RWPE2 (cell line): ENCODE results near the gene RHOG.

Experiments used
- ATAC-seq: fragments of 200-7000 bp; cut with Tn5 transposase; 3 replicates; pipeline ENCODE4 v1.9.1; 2021; ENCODE audit warnings: low read depth
- DNase-seq: peaks from one replicate; pipeline ENCODE4 v3.0.0-alpha.2; 2020; ENCODE audit warnings: low spot score
- H3K27ac ChIP-seq: fragments of 450-650 bp; 2 replicates; pipeline ENCODE4 v1.5.1; 2017; ENCODE audit warnings: mild to moderate bottlenecking; ENCODE audit not compliant: poor library complexity, severe bottlenecking
- H3K27me3 ChIP-seq: fragments of 250-450 bp; sonication (Bioruptor Pico); 2 replicates; pipeline ENCODE4 v1.5.1; 2021; ENCODE audit warnings: mild to moderate bottlenecking, moderate library complexity; ENCODE audit not compliant: insufficient read depth, poor library complexity, severe bottlenecking
- H3K36me3 ChIP-seq: fragments of 250-450 bp; sonication (Bioruptor Pico); 2 replicates; pipeline ENCODE4 v1.5.1; 2020; ENCODE audit warnings: low read depth, mild to moderate bottlenecking, moderate library complexity
- H3K4me1 ChIP-seq: fragments of 250-450 bp; sonication (Bioruptor Pico); 2 replicates; pipeline ENCODE4 v1.5.1; 2021; ENCODE audit warnings: mild to moderate bottlenecking, moderate library complexity; ENCODE audit not compliant: insufficient read depth, poor library complexity, severe bottlenecking
- H3K4me3 ChIP-seq: fragments of 250-450 bp; sonication (Bioruptor Pico); 2 replicates; pipeline ENCODE4 v1.5.1; 2021; ENCODE audit warnings: mild to moderate bottlenecking, moderate library complexity; ENCODE audit not compliant: severe bottlenecking
- H3K9me3 ChIP-seq: fragments of 250-450 bp; sonication (Bioruptor Pico); 2 replicates; pipeline ENCODE4 v1.5.1; 2021; ENCODE audit warnings: mild to moderate bottlenecking, moderate library complexity; ENCODE audit not compliant: severe bottlenecking
- TF ChIP-seq, protein P1 (sequence below): fragments of 450-650 bp; IDR thresholded peaks from one replicate; pipeline ENCODE4 v1.5.1; 2017; ENCODE audit warnings: mild to moderate bottlenecking, moderate library complexity; ENCODE audit not compliant: poor library complexity, severe bottlenecking

RHOG gene

DNA sequence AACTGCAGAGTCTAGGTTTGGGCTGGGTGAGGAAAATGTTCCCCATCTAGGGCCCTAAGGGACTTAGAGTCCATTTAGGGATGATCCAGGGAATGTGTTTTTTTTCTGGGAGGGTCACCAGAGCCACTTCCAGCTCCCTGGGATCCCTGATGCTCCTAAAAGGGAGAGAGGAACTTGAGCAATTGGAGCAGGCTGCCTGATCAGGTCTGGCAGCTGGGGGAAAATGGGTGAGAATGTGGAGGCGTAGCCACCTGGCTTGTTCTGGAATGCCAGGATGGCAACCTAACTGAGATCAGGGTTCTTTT is 31.2 kb downstream of the RHOG start:
- TF ChIP-seq, protein P1, sequence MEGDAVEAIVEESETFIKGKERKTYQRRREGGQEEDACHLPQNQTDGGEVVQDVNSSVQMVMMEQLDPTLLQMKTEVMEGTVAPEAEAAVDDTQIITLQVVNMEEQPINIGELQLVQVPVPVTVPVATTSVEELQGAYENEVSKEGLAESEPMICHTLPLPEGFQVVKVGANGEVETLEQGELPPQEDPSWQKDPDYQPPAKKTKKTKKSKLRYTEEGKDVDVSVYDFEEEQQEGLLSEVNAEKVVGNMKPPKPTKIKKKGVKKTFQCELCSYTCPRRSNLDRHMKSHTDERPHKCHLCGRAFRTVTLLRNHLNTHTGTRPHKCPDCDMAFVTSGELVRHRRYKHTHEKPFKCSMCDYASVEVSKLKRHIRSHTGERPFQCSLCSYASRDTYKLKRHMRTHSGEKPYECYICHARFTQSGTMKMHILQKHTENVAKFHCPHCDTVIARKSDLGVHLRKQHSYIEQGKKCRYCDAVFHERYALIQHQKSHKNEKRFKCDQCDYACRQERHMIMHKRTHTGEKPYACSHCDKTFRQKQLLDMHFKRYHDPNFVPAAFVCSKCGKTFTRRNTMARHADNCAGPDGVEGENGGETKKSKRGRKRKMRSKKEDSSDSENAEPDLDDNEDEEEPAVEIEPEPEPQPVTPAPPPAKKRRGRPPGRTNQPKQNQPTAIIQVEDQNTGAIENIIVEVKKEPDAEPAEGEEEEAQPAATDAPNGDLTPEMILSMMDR = no peak
- no peaks in the 10 kb centered on the region for H3K9me3 ChIP-seq
- no peak overlapping the region for H3K27ac ChIP-seq
- no peak overlapping the region for H3K4me3 ChIP-seq
- no peaks in the 10 kb centered on the region for H3K27me3 ChIP-seq
- peaks cover 2% of the 10 kb centered on the region for H3K4me1 ChIP-seq
- ATAC-seq (no peak), DNase-seq (no peak)
- H3K36me3 ChIP-seq = no peaks in the 10 kb centered on the region

DNA sequence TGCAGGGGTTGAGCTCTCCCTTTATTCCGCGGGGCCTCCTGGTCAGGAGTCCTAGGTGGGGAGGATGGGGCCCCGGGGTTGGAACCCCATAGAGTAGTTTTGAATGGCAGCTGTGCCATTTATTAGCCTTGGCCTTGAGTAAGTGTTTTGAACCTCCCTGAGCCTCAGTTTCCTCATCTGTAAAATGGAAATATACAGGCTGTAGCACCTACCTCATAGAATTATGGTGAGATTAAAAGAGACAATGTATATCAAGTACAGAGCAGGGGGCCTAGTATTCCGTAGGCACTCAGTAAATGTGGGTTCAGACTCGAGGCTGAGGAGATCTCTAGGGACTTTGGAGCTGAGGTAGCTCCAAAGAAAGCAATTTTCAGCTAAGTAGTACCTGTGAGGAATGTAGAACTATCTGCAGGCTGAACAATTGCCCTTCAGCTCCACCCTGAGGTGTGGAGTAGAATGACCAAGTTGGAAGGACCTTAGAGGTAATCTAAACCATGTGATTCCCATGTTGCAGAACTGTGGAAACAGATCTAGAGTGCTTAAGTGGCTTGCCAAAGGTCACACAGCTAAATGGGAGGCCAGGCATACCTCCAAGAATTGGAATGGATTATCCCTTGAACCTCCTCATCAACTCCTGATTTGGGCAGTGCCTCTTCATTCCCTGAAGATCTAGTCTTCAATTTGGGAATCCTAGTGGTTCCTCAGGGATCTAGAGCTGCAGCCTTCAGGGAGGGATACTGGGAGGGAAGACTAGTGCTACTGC is 31.7 kb downstream of the RHOG start:
- peak; percentile 80 for ATAC-seq
- Histone ChIP-seq H3K4me1 (peaks cover 7% of the 10 kb centered on the region), H3K4me3 (peak overlapping the region; percentile 64), H3K27me3 (no peaks in the 10 kb centered on the region), H3K36me3 (no peaks in the 10 kb centered on the region), H3K9me3 (no peaks in the 10 kb centered on the region), H3K27ac (peak overlapping the region; percentile 28)
- TF ChIP-seq, protein P1 = peak; percentile 76
- no peak for DNase-seq

DNA sequence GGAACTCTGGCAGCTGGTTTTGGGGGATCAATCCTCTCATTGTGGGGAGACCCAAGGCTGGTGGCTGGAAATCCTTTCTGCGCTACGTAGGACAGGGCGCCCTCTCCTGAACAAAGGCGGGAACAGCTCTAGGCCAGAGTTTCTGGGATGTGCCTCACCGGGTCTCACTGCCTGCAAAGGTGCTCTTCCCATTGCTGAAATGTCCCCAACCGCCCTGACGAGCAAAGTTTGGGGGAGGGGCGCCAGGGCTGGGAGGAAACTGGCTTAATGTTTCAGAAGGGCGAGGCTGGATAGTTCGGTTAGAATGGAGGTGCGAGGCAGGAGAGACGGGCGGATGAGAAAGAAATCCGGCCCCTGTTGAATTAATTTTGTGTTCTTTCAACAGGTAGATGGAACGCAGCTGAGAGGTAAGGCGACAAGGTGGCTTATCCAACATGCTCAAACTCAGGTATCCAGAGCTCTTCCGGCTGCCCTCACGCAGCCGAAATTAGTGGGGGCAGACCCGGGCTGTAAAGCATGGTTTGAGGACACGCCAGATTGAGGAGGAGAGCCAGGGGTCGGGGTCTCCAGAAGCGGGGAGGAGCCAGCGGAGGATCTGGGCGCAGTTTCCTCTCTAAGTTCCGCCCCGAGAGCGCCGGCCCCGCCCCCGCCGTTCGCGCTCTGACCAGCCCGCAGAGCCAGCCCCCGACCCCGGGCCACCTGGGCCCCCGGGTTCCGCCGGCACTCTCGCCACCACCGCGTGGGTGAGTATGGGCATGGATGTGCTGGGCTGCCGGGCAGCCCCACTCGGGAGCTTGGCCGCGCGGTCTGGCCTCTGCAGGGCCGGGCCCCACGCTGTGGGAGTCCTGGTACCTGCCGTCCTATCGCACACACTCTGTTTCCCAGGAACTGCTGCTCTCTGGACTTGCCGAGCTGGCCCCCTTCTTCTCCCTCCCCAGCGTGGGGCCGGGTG is 32.6 kb downstream of the RHOG start, which contains the start of gene PGAP2:
Gene PGAP2, plus strand, starts transcription at position 652 of the 952 bp plus-strand sequence. CDS start 2,700 bp downstream, outside the sequence.
- DNase-seq (no peak), ATAC-seq (peak; percentile 60)
- TF ChIP-seq, protein P1 = peak; percentile 52
- Histone ChIP-seq H3K27ac (peak within 1 kb of the TSS; percentile 28), H3K36me3 (no peaks in the 10 kb centered on the region), H3K27me3 (no peaks in the 10 kb centered on the region), H3K4me1 (peaks cover 11% of the 10 kb centered on the region), H3K9me3 (no peaks in the 10 kb centered on the region), H3K4me3 (peak within 1 kb of the TSS; percentile 64)

DNA sequence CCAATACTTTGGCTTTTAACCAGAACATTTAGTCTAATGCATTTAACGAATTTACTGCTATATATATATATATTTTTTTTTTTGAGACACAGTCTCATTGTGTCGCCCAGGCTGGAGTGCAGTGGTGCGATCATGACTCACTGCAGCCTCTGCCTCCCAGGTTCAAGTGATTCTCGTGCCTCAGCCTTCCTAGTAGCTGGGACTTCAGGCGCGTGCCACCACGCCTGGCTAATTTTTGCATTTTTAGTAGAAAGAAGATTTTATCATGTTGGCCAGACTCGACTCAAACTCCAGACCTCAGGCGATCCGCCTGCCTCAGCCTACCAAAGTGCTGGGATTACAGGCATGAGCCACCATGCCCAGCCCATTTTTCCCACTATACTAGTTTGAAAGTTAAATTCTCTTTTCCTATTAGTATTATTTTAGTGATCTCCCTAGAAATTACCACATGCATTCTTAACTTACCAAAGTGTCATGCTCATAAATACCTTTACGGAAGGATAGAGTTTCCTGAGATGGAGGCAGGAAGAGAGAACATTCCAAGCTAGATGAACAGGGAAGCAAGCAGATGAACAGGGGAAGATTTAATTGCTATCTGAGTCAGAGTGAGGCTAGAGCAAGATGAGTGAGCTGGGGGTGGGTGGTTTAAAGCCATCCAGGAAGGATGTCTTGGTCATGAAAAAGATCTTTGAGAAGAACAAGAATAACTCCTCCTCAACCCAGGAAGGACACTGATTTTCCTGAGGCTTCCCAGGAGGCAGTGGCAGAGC is 36.8 kb downstream of the RHOG start:
- Histone ChIP-seq H3K27ac (peak overlapping the region; percentile 54), H3K27me3 (no peaks in the 10 kb centered on the region), H3K36me3 (no peaks in the 10 kb centered on the region), H3K9me3 (no peaks in the 10 kb centered on the region), H3K4me1 (peaks cover 11% of the 10 kb centered on the region), H3K4me3 (no peak overlapping the region)
- DNase-seq (no peak), ATAC-seq (peak; percentile 75)
- TF ChIP-seq, protein P1 = no peak
